ENCODE results near the gene AKNA.
"Not testable (repeated sequence)": the region's sequence is repeated elsewhere in the genome, so short reads cannot be mapped to it uniquely, and the experiment has no call there.

- not testable (repeated sequence) for TF ChIP-seq TAF1, POLR2A, POLR2AphosphoS5 (IDR thresholded peaks at IDR 0.05; ENCODE audit: low read depth, low read length)
These were observed 62.8 kb downstream of the AKNA start for GRCh38 chr9:114324965-114325364.
